Caki2 (cell line): Measurements from ENCODE around the gene NEDD9. TPM values are rescaled to one million over a fixed set of nuclear protein-coding genes. Genes with fewer than 3 reads are reported as not detected.

Source experiments
- DNase-seq: peaks from one replicate; pipeline ENCODE4 v3.0.0-alpha.2; 2015; ENCODE audit warnings: low read depth
- in situ Hi-C: cut with HindIII; loops from 2 replicates; pipeline ENCODE4 v1.10.0; 2016; ENCODE audit warnings: low sequenced_read_pairs, low pct_unique_long_range_greater_than_20kb, mixed read lengths
- total RNA-seq: library from RNA; depleted of rRNA; stranded (reverse); fragments of >200 nt; shearing (Covaris generic); gene quantifications from 2 replicates; pipeline ENCODE4 v1.2.3, GENCODE V29; 2014; ENCODE audit warnings: low replicate concordance

The NEDD9 gene
- total RNA-seq, 1 experiment from 2014 or later, result 5.2 TPM

DNA sequence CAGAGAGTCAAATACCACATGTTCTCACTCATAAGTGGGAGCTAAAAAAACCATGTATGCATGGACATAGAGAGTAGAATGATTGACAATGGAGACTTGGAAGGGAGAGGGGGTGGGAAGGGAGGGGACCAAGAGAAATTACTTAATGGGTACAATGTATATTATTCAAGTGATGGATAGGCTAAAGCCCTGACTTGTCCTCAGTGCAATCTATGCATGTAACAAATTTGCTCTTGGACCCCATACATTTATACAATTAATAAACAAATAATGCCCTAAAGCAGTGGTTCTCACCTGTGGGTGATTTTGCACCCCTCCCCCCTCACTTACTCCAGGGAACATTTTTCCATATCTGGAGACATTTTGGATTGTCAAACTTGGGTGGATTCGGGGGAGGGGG lies 33.5 kb upstream of the NEDD9 start:
- in situ Hi-C loops, result no loop called here
- no peak for DNase-seq

GRCh38 chr6:11264100-11264499 lies 31.6 kb upstream of the NEDD9 start:
- no peak for DNase-seq
- in situ Hi-C loops, result no loop called here

DNA sequence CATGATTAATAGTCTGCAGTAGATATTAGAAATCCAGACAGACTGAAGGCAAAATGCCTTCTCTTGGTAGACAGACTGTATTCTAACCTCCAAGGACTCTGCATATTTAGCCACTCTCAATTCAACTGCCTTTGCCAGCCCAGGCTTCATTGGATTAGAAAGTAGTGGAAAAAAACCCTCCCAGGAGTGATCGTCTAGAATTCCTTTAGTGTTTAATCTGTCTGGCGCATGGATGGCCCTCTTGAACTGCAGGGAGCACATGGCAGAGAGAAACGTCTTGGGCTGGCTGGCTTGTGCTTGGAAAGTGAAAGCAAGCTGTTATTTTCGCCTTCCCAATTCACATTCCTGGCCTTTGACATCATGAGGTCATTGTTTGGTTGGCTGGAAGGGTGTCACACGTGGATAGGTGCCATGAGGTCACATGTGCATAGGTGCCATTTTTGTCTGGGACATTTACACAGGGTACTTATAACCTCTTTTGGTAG lies 30.9 kb upstream of the NEDD9 start:
- DNase-seq, result peak; percentile 83
- in situ Hi-C loops, result no loop called here

DNA sequence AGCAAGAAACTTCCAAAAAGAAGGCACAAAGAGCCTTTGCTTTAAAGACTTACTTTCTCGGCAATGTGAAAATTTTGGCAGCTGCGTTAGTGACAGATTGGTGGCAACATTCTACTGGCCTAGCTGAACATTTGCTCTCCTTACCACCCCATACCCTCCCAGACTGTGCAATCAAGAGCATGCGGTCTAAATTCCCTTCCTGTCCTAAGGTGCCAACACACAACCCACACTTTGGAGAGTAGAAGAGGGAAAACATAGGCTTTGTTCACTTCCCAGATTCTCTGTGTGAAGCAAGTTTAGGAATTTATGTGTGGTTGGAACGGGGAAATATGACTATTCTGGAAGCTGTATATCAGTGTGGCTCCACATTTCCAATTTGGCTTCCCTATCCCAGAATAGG lies 29.8 kb upstream of the NEDD9 start:
- in situ Hi-C loops, result no loop called here
- no peak for DNase-seq

DNA sequence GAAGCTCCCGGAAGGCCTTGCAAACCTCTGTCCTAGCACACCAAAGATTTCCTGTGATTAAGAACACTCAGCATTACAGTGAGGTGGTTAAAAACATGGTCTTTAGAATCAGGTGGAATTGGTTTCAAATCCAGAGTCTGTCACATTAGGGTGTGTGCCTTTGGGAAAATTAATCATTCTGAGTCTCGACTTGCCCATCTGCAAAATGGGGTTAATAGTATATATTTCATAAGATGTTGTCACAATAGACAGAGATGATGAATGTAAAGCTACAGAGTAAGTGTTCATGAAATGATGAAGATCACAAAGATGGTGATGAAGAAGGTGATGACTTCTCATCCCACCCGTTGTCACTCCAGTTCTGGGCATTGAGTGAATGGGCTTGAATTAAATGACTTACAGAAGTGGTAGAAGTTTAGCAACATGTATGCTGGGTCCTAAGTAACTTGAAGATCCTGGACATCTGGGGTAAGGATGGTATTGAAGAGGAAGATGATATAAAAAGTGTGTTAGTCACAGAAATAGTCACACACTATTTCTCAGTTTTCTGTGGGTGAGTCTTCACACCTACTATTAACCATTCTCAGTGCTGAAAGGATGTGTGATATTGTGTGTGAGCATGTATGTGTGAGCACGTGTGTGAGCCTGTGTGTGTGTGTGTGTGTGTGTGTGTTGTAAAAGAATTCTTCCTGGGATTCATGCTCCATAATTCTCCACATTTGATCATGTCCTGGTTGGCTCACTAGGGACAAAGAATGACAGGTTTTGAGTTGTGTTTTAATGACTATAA lies 28.0 kb upstream of the NEDD9 start:
- in situ Hi-C loops, result no loop called here
- DNase-seq, result no peak

DNA sequence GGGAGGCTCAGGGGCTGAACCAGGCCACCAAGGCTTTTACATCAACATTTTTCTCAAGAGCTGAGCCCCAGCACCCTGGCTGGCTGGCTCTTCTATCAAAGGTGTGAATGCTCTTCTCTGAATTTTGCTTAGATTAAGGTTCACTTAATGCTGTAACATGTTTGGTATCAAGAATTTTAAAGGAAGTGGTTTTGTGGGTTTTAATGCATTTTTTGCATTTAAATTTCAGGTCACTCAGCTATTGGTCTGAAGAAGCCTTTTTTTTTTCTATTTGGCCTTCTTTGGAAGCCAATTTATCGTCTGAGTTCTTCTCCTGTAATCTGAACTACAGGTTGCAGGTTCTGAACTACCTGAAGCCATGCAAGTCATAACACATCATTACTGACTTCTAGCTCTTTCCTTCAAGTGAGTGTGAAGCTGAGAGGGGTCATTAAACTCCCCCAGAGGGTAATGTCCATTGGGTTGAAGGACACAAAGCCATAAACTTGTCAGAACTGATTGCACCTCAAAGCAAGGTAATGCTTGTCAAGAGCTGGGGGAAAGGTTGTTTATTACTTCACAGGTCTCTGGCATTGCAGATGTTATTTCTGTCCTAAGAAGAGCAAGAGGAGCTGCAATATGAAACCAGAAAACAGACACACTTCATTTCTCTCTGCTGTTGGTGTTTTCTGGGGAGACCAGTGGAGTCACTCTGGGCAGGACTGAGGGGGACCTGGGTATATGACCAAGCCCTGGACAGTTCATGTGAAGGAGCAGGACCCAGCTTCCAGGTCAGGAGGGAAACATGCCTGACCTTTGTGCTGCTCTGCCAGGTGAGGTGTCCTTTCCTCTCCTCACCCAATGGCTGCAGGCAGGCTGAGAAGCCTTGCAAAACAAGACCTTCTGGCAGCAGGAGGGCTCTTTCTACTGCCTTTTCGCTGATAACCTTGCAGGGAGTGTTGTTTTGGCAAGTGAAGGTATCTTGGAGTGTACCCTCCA lies 26.1 kb upstream of the NEDD9 start:
- DNase-seq, result no peak
- in situ Hi-C loops, result no loop called here

DNA sequence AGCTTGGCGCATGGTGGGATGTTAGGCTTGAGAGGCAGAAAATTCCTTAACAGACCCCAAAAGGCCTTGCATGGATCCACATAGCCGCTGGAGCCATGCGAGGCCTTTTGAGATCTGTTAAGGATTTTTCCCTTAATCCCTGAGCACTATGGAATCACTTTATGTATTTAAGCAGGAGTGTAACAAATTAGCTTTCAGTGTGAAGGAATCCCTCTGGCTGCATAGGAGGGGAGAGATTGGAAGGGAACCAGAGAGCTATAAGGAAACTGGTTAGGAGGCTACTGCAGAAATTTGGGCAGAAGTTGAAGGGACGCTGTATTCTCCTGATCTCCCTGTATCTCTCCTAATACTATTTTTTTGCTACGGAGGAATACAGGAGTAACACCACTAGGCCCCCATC lies 23.1 kb upstream of the NEDD9 start:
- in situ Hi-C loops, result no loop called here
- DNase-seq, result no peak

DNA sequence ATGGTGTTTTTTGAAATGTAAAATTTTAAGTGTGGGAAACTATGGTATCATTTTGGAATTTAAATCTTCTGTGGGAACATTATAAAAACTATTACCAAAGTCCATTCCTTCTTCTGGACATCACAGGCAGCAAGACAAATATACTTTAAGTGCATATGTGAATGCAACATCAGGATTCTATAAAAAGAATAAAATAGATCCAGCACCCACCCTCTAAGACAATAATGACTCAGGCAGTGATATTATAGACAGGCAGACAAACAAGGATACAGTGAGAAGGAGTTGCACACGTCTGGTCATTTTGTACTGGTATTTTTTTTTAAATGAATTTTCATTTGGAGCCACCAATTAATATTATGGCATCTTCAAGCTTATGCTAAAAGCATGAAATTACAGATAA lies 21.1 kb upstream of the NEDD9 start:
- no peak for DNase-seq
- in situ Hi-C loops, result no loop called here

DNA sequence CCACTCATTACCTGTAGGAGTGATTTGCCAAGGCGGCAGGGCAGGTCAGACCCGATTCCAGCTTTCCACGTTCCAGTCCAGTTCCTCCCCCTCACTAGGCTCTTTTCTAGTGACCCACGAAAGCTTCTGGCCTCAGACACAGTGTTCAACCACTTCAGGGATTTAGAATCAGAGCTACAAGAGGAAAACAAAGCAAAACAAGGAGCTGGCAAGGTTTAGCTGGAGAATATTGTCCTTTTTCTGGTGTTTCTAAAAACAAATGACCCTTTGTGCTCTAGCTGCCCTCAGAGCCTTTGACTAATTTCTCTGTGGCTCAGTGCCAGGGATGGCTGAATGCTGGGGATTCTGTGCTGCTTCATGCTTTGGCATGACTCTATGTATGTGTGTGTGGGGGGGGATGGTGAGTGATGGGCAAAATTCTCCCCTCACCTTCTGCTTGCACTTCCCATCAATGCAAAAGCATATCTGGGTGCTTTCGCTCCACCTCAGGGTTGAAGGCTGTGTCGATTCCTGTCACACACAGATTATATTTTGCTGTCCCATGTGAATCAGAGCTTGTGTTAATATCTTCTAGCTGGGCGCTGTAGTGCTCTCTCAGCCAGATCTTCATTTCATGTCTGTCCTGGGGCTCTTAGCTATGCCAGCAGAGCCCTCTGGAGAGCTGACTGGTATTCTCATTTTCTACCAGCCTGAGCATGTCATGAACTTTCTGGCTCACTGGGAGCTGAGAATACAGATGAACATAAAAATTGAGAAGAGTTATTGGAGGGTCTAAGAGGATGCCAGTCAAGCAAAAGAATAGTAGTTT lies 19.3 kb upstream of the NEDD9 start:
- in situ Hi-C loops, result no loop called here
- peak; percentile 62 for DNase-seq

DNA sequence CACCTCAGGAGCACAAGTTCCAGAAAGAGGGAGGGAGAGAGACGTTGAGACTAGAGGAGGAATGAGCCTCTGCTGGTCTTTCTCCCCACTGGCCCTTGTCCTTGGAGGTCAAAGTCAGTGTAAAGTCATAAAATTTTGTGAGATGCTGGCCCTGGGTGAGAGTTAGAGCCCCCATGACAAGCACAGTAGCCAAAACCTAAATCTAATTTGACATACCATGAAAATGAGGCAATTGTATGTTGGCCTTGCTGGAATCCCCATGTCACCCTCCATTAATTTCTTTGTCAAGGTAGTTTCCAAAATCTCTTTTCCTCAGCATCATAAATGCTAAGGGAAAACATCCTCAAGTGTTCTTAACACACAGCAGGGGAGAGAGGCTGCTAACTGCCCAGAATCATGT lies 17.6 kb upstream of the NEDD9 start:
- in situ Hi-C loops, result no loop called here
- DNase-seq, result no peak

DNA sequence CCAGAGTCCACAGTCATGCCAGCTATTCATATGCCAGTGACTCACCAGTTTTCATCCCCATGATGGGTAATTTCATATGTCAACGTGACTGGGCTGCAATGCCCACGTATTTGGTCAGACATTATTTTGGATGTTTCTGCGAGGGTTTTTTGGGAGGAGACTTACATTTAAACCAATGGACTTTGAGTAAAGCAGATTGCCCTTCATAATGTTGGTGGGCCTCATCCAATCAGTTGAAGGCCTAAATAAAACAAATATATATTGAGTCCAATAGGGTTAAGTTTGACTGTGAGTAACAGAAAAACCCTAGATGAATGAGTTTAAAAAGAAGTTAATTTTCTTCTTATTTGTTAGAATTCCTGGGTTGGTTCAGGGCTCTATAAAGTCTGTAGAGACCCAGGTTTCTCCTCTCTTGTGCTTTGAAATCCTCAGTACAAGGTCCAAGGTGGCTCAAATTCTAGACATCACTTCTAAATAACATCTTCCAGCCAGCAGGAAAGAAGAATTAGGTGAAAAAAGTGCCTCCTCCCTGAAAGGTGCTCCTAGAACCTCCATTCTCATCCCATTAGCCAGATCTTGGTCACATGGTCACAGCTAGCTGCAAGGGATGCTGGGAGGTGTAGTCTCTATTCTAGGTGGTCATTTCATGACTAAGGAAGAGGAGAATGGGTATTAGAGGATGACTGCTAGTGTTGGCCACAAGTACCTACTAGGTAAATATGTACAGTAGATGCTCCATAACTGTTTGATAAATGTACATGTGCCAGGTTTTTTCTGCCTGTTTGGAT lies 16.7 kb upstream of the NEDD9 start:
- peak; percentile 17 for DNase-seq
- in situ Hi-C loops, result no loop called here

DNA sequence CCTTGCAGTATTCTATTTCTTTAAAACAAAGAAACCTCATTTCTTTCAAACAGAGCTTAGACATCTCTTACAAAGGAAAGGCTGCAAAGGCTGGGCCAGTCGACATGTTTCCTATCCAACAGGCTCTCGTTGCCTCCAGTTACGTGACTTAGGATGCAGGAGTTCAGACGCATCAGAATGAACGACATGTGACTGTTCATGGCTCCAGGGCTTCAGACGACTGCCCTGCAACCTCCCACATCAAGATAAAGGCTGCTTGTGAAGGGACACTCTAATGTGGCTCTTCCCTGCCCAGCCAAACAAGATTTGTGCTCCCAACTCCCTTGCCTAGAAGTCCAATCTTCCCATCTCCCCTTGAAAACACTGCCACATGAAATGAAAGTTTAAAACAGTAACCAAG lies 14.3 kb upstream of the NEDD9 start:
- DNase-seq, result no peak
- in situ Hi-C loops, result no loop called here

GRCh38 chr6:11245381-11246256 lies 13.2 kb upstream of the NEDD9 start:
- no peak for DNase-seq
- in situ Hi-C loops, result no loop called here

- no peak for DNase-seq
- in situ Hi-C loops, result no loop called here
These were observed 12.1 kb upstream of the NEDD9 start for GRCh38 chr6:11244387-11245126.

DNA sequence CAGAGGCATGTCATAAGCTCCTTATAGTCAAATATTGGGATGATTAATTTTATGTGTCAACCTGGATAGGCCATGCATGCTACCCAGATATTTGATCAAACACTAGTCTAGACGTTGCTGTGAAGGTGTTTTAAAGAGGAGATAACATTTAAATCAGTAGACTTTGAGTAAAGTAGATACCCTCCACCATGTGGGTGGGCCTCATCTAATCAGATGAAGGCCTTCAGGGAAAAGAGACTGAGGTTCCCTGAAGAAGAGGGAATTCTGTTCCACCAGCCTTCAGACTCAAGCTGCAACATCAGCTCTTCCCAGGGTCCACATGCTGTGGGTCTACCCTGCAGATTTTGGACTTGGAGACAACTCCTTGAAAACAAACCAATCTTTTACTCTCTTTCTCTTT lies 11.4 kb upstream of the NEDD9 start:
- no peak for DNase-seq
- in situ Hi-C loops, result no loop called here

- in situ Hi-C loops, result no loop called here
- no peak for DNase-seq
These were observed 10.2 kb upstream of the NEDD9 start for GRCh38 chr6:11242711-11243110.
